Activated naive CD4-positive, alpha-beta T cell treated with anti-CD3 and anti-CD28 coated beads, Interleukin-2, amount 50 U/mL, for 24 hours (primary cell): ENCODE results near the gene PC.
"Not testable (repeated sequence)": the region's sequence is repeated elsewhere in the genome, so short reads cannot be mapped to it uniquely, and the experiment has no call there.

Experiments
- H3K27ac Mint-ChIP-seq: one replicate; pipeline ENCODE4 v1.8.0; 2021; ENCODE audit warnings: mild to moderate bottlenecking, mixed read lengths
- H3K27me3 Mint-ChIP-seq: one replicate; pipeline ENCODE4 v1.8.0; 2021; ENCODE audit warnings: mixed read lengths
- H3K36me3 Mint-ChIP-seq: one replicate; pipeline ENCODE4 v1.8.0; 2021; ENCODE audit warnings: mixed read lengths
- H3K4me1 Mint-ChIP-seq: one replicate; pipeline ENCODE4 v1.8.0; 2021; ENCODE audit warnings: mixed read lengths
- H3K4me3 Mint-ChIP-seq: one replicate; pipeline ENCODE4 v1.8.0; 2021; ENCODE audit warnings: mild to moderate bottlenecking, mixed read lengths
- H3K9me3 Mint-ChIP-seq: one replicate; pipeline ENCODE4 v1.8.0; 2021; ENCODE audit warnings: mixed read lengths

The PC gene

GRCh38 chr11:66847461-66848232, 110.5 kb downstream of the PC start:
- Mint-ChIP-seq H3K4me1 (peaks cover 21% of the 10 kb centered on the region), H3K9me3 (no peaks in the 10 kb centered on the region), H3K27ac (no peak overlapping the region), H3K4me3 (no peak overlapping the region), H3K36me3 (no peaks in the 10 kb centered on the region), H3K27me3 (no peaks in the 10 kb centered on the region)

GRCh38 chr11:66846671-66847091, 111.5 kb downstream of the PC start:
- H3K27ac Mint-ChIP-seq: no peak overlapping the region
- H3K27me3 Mint-ChIP-seq: no peaks in the 10 kb centered on the region
- peaks cover 2% of the 10 kb centered on the region for H3K36me3 Mint-ChIP-seq
- peaks cover 24% of the 10 kb centered on the region for H3K4me1 Mint-ChIP-seq
- H3K9me3 Mint-ChIP-seq: no peaks in the 10 kb centered on the region
- H3K4me3 Mint-ChIP-seq: no peak overlapping the region

GRCh38 chr11:66845876-66846212, 112.3 kb downstream of the PC start:
- Mint-ChIP-seq H3K27ac (no peak overlapping the region), H3K4me1 (peaks cover 32% of the 10 kb centered on the region), H3K4me3 (no peak overlapping the region), H3K27me3 (no peaks in the 10 kb centered on the region), H3K36me3 (peaks cover 2% of the 10 kb centered on the region), H3K9me3 (no peaks in the 10 kb centered on the region)

- peaks cover 2% of the 10 kb centered on the region for H3K36me3 Mint-ChIP-seq
- no peaks in the 10 kb centered on the region for H3K9me3 Mint-ChIP-seq
- H3K4me3 Mint-ChIP-seq: peak overlapping the region; percentile 98
- peak overlapping the region; percentile 46 for H3K27ac Mint-ChIP-seq
- H3K4me1 Mint-ChIP-seq: peaks cover 38% of the 10 kb centered on the region
- no peaks in the 10 kb centered on the region for H3K27me3 Mint-ChIP-seq
These were observed 112.9 kb downstream of the PC start for GRCh38 chr11:66845143-66845875.

- H3K27ac Mint-ChIP-seq: no peak overlapping the region
- H3K36me3 Mint-ChIP-seq: peaks cover 2% of the 10 kb centered on the region
- H3K27me3 Mint-ChIP-seq: no peaks in the 10 kb centered on the region
- H3K9me3 Mint-ChIP-seq: no peaks in the 10 kb centered on the region
- peak overlapping the region; percentile 98 for H3K4me3 Mint-ChIP-seq
- H3K4me1 Mint-ChIP-seq: peaks cover 44% of the 10 kb centered on the region
These were observed 113.6 kb downstream of the PC start for GRCh38 chr11:66844496-66845142.

DNA sequence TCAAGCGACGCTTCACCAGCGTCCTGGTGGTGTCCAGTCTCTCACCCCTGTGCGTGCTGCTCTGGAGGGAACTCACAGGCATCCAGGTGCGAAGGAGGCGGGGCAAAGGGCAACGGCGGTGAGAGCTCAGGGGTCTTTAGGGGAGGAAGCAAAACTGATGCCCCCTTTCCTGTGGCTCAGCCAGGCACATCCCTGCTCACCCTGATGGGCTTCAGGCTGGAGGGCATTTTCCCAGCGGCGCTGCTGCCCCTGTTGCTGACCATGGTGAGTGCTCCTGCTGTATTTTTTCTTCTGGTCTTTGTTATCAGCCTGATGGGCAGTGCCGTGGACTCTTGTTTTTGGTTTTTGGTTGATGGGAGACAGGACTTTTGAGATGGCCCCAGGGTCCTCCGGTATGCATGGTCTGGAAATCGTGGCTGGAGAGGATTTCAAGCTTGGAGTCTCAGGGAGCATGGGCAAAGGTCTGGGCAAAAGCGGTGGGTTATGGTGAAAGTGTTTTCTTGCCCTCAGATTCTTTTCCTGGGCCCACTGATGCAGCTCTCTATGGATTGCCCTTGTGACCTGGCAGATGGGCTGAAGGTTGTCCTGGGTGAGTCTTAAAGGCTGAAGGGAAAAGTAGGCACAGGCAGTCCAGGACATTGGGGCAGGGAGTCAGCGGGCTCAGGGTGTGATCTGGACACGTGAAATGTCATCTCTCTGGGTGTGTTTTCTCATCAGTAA, 114.2 kb downstream of the PC start:
- Mint-ChIP-seq H3K4me3 (peak overlapping the region; percentile 98), H3K27me3 (no peaks in the 10 kb centered on the region), H3K27ac (peak overlapping the region; percentile 97), H3K9me3 (no peaks in the 10 kb centered on the region), H3K4me1 (peaks cover 50% of the 10 kb centered on the region), H3K36me3 (peaks cover 2% of the 10 kb centered on the region)

DNA sequence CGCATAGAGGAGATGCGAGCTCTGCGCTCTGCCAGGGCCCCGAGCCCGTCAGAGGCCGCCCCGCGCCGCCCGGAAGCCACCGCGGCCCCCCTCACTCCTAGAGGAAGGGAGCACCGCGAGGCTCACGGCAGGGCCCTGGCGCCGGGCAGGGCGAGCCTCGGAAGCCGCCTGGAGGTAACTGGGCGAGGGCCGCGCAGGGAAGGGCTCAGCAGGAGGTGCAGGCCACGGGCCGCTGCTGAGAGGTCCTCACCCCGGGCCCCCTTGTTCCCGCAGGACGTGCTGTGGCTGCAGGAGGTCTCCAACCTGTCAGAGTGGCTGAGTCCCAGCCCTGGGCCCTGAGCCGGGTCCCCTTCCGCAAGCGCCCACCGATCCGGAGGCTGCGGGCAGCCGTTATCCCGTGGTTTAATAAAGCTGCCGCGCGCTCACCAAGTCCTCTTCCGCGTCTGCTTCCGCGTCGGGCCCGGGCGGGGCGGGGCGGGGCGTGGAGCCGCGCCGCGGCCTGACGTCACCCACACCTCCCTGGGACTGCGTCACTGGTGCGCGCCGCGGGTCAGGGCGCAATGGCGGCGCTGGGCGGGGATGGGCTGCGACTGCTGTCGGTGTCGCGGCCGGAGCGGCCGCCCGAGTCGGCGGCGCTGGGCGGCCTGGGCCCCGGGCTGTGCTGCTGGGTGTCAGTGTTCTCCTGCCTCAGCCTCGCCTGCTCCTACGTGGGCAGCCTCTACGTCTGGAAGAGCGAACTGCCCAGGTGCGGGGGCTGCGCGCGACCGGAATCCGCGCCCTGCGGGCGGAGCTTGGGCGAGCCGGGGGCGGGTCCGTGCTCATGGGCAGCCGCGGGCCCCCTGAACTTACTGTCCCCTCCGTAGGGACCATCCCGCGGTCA, 115.0 kb downstream of the PC start, which contains the start of gene RCE1:
RCE1 (plus strand) TSS at position 546 of the 880 bp plus-strand sequence; CDS start at position 561, 15 bp downstream.
- Mint-ChIP-seq H3K4me1 (peaks cover 52% of the 10 kb centered on the region), H3K9me3 (no peaks in the 10 kb centered on the region)

DNA sequence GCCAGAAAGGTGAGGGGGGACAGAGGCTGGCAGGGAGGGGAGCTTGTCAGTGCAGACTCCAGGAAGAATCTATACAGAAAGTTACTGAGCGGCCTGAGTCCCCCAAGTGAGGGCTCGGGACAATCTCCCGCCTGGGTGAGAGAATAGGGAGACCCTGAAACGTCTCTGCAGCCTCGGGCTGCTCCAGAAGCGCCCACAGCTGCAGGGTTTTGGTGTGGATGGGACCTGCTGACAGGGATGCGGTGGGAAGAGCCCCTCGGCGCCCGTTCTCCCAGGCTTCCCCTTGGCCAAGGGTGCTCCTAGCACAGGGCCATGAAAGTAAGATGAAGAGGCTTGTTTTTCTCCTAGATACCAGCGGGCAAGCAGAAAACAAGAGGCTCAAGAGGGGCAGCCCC, 115.7 kb downstream of the PC start:
- peaks cover 2% of the 10 kb centered on the region for H3K36me3 Mint-ChIP-seq
- H3K9me3 Mint-ChIP-seq: no peaks in the 10 kb centered on the region
- no peaks in the 10 kb centered on the region for H3K27me3 Mint-ChIP-seq
- peak overlapping the region; percentile 92 for H3K27ac Mint-ChIP-seq
- H3K4me1 Mint-ChIP-seq: peaks cover 56% of the 10 kb centered on the region
- peak overlapping the region; percentile 98 for H3K4me3 Mint-ChIP-seq

More for the DNA sequence above, 115.0 kb downstream of the PC start, which contains the start of gene RCE1:
- no peaks in the 10 kb centered on the region for H3K27me3 Mint-ChIP-seq
- H3K4me3 Mint-ChIP-seq: peak within 1 kb of the TSS; percentile 98
- H3K36me3 Mint-ChIP-seq: peaks cover 2% of the 10 kb centered on the region
- H3K27ac Mint-ChIP-seq: peak within 1 kb of the TSS; percentile 97

- Mint-ChIP-seq H3K4me3 (peak overlapping the region; percentile 98), H3K27ac (peak overlapping the region; percentile 92), H3K9me3 (no peaks in the 10 kb centered on the region), H3K27me3 (no peaks in the 10 kb centered on the region), H3K36me3 (peaks cover 2% of the 10 kb centered on the region), H3K4me1 (peaks cover 56% of the 10 kb centered on the region)
These were observed 116.3 kb downstream of the PC start for GRCh38 chr11:66841861-66842260.

- H3K27ac Mint-ChIP-seq: peak overlapping the region; percentile 79
- H3K4me1 Mint-ChIP-seq: peaks cover 62% of the 10 kb centered on the region
- H3K27me3 Mint-ChIP-seq: no peaks in the 10 kb centered on the region
- H3K4me3 Mint-ChIP-seq: peak overlapping the region; percentile 16
- H3K9me3 Mint-ChIP-seq: no peaks in the 10 kb centered on the region
- H3K36me3 Mint-ChIP-seq: peaks cover 2% of the 10 kb centered on the region
These were observed 117.7 kb downstream of the PC start for GRCh38 chr11:66840317-66841091.

- Mint-ChIP-seq H3K4me3 (no peak overlapping the region), H3K27ac (peak overlapping the region; percentile 83), H3K4me1 (peaks cover 42% of the 10 kb centered on the region), H3K36me3 (no peaks in the 10 kb centered on the region), H3K27me3 (no peaks in the 10 kb centered on the region), H3K9me3 (no peaks in the 10 kb centered on the region)
These were observed 122.3 kb downstream of the PC start for GRCh38 chr11:66835768-66836405.

- Mint-ChIP-seq H3K36me3 (no peaks in the 10 kb centered on the region), H3K4me1 (peaks cover 38% of the 10 kb centered on the region), H3K9me3 (no peaks in the 10 kb centered on the region), H3K27me3 (no peaks in the 10 kb centered on the region), H3K27ac (peak overlapping the region; percentile 20), H3K4me3 (no peak overlapping the region)
These were observed 123.2 kb downstream of the PC start for GRCh38 chr11:66834943-66835342.

DNA sequence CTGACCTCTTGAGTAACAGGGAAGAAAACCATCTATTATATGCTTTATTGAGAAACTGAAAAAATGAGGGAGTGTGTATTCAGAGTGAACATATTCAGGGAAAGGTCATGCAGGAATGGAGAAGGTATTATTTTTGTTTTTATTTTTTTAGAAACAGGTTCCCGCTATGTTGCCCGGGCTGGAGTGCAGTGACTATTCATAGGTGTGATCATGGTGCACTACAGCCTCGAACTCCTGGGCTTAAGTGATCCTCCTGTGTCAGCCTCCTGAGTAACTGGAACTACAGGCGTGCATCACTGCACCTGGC, 123.7 kb downstream of the PC start:
- peak overlapping the region; percentile 86 for H3K27ac Mint-ChIP-seq
- no peak overlapping the region for H3K4me3 Mint-ChIP-seq
- no peaks in the 10 kb centered on the region for H3K36me3 Mint-ChIP-seq
- H3K9me3 Mint-ChIP-seq: no peaks in the 10 kb centered on the region
- H3K4me1 Mint-ChIP-seq: peaks cover 34% of the 10 kb centered on the region
- H3K27me3 Mint-ChIP-seq: no peaks in the 10 kb centered on the region

DNA sequence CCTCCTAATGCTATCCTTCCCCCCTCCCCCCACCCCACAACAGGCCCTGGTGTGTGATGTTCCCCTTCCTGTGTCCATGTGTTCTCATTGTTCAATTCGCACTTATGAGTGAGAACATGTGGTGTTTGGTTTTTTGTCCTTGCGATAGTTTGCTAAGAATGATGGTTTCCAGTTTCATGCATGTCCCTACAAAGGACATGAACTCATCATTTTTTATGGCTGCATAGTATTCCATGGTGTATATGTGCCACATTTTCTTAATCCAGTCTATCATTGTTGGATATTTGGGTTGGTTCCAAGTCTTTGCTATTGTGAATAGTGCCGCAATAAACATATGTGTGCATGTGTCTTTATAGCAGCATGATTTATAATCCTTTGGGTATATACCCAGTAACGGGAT, 133.6 kb downstream of the PC start:
- H3K4me1 Mint-ChIP-seq, H3K36me3 Mint-ChIP-seq, H3K27ac Mint-ChIP-seq, H3K9me3 Mint-ChIP-seq, H3K27me3 Mint-ChIP-seq, H3K4me3 Mint-ChIP-seq: not testable (repeated sequence)
